ENCODE data around the gene LINGO4. TPM values are rescaled to one million over a fixed set of nuclear protein-coding genes. Genes with fewer than 3 reads are reported as not detected.

LINGO4 gene
- total RNA-seq, 1 experiment from 2014 or later: not detected

DNA sequence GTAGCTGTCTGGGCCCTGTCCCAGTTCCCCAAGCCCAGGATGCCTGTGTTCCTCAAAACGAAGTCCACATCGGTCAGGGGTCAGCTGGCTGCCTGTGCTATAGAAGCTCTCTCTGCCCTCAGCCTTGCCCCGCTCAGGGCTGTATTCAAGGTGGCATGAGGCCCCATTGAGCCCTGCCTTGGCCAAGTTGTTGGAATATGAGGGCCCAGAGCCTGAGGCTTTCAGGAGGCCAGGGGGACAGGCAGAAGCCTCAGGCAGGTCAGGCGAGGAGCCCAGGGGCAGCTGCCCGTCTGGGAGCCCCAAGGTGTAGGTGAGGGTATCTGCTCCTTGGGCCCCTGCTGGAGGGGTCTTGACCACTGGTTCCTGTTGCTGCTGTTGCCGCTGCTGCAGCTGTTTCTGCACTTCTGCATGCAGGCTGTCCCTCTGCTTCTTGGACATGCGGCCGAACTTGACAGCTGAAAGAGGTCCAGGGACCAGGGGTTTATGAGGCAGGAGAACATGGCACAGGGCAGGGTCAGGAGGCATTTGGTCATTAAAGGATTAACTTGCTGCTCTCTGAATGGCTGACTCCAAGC lies 9.8 kb upstream of the LINGO4 start:
- Mint-ChIP-seq H3K27me3 (ENCODE audit: insufficient read depth, unreplicated experiment) (peaks cover 5% of the 10 kb centered on the region), H3K4me1 (ENCODE audit: low read depth, unreplicated experiment) (peaks cover 3% of the 10 kb centered on the region), H3K4me3 (ENCODE audit: unreplicated experiment) (no peak overlapping the region), H3K27ac (ENCODE audit: unreplicated experiment) (no peak overlapping the region), H3K9me3 (ENCODE audit: unreplicated experiment) (no peaks in the 10 kb centered on the region), H3K36me3 (ENCODE audit: insufficient read depth, unreplicated experiment) (no peaks in the 10 kb centered on the region)
- H3K9me3 ChIP-seq: no peaks in the 10 kb centered on the region
- H3K4me3 ChIP-seq (ENCODE audit: low read depth, low read length): no peak overlapping the region
- no TSS peak for BruUV-seq (replicated peaks)
- no peak for DNase-seq
- ChIA-PET CTCF (interaction anchor here (0.9 kb wide), 1 partner anchor 22 kb away, joined by 3 read pairs; no protein-coding TSS in a partner anchor), POLR2A (no interaction called here)
- intact Hi-C loops (cut with micrococcal nuclease; ENCODE audit: unreplicated experiment): no loop called here
- H3K4me1 ChIP-seq: no peaks in the 10 kb centered on the region
- H3K27me3 ChIP-seq (replicated peaks; ENCODE audit: control insufficient read depth, insufficient read depth, low read length): no peaks in the 10 kb centered on the region; the same call in 1 of the 2 replicates
- TF ChIP-seq, protein P1, sequence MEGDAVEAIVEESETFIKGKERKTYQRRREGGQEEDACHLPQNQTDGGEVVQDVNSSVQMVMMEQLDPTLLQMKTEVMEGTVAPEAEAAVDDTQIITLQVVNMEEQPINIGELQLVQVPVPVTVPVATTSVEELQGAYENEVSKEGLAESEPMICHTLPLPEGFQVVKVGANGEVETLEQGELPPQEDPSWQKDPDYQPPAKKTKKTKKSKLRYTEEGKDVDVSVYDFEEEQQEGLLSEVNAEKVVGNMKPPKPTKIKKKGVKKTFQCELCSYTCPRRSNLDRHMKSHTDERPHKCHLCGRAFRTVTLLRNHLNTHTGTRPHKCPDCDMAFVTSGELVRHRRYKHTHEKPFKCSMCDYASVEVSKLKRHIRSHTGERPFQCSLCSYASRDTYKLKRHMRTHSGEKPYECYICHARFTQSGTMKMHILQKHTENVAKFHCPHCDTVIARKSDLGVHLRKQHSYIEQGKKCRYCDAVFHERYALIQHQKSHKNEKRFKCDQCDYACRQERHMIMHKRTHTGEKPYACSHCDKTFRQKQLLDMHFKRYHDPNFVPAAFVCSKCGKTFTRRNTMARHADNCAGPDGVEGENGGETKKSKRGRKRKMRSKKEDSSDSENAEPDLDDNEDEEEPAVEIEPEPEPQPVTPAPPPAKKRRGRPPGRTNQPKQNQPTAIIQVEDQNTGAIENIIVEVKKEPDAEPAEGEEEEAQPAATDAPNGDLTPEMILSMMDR (IDR thresholded peaks at IDR 0.05; ENCODE audit: insufficient read depth in 1 of 2, low read depth in 1 of 2, low read length in 1 of 2, severe bottlenecking in 1 of 2, unreplicated experiment in 1 of 2): no peak
- H3K36me3 ChIP-seq (ENCODE audit: control insufficient read depth, insufficient read depth, low read length): no peaks in the 10 kb centered on the region

DNA sequence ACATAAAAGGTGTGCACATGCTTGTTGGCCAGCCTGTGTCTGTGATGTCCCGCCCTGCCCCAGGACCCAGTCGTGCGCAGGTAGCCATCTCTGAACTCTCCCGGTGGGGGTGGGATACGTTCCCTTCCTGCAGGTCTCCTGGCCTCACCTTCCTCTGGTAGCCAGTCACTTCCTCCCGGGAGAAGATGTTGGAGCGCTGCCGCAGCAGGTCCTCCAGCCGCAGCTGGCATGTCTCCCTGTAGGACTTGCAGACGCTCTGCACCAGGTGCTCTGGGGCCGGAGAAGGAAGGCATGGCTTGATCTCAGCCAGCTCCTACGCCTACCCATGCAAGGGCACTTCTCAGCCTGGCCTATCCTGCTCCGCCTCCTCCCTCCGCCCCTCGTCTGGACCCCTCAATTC lies 9.2 kb upstream of the LINGO4 start:
- ChIA-PET CTCF (no interaction called here), POLR2A (no interaction called here)
- Mint-ChIP-seq H3K27ac (ENCODE audit: unreplicated experiment) (no peak overlapping the region), H3K4me1 (ENCODE audit: low read depth, unreplicated experiment) (peaks cover 9% of the 10 kb centered on the region), H3K9me3 (ENCODE audit: unreplicated experiment) (no peaks in the 10 kb centered on the region), H3K36me3 (ENCODE audit: insufficient read depth, unreplicated experiment) (no peaks in the 10 kb centered on the region), H3K27me3 (ENCODE audit: insufficient read depth, unreplicated experiment) (peaks cover 5% of the 10 kb centered on the region), H3K4me3 (ENCODE audit: unreplicated experiment) (no peak overlapping the region)
- Histone ChIP-seq H3K27me3 (replicated peaks; ENCODE audit: control insufficient read depth, insufficient read depth, low read length) (no peaks in the 10 kb centered on the region; the same call in 1 of the 2 replicates), H3K36me3 (ENCODE audit: control insufficient read depth, insufficient read depth, low read length) (no peaks in the 10 kb centered on the region), H3K4me3 (ENCODE audit: low read depth, low read length) (no peak overlapping the region), H3K9me3 (no peaks in the 10 kb centered on the region), H3K4me1 (no peaks in the 10 kb centered on the region)
- BruUV-seq (replicated peaks): no TSS peak
- TF ChIP-seq, protein P1 (IDR thresholded peaks at IDR 0.05; ENCODE audit: insufficient read depth in 1 of 2, low read depth in 1 of 2, low read length in 1 of 2, severe bottlenecking in 1 of 2, unreplicated experiment in 1 of 2): no peak
- DNase-seq: no peak
- intact Hi-C loops (cut with micrococcal nuclease; ENCODE audit: unreplicated experiment): no loop called here

DNA sequence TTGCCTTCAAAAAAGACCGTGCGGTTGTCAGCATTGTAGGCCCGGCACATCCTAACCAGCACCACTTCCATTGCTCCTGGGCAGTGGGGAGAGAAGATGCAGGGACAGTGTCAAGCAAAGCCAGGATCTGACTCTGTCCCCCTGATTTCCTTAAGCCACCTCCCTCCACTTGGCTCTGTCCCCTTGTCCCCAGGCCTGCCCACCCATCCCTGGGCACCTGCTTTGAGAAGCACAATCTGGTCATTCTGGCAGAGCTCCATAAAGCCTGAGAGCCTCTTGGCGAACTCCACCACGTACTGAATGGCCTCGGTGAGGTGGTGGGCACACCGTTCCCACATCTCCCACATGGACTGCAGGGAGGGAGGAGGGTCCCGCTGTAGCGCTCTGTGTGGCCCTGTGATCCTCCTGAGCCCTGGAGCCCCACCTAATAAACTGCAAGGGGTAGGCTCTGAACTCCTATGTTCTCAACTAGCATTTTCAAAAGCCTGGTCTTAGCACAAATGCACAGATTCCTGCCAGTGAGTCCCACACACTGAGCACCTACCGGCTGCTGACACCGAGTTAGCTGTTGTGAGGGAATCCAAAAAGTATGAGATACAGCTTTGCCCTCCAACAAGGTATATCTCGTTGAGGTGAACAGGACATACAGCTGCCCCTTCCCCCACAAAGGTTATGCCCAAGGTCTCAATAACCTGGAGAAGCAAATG lies 8.2 kb upstream of the LINGO4 start:
- Mint-ChIP-seq H3K4me1 (ENCODE audit: low read depth, unreplicated experiment) (peaks cover 10% of the 10 kb centered on the region), H3K4me3 (ENCODE audit: unreplicated experiment) (no peak overlapping the region), H3K9me3 (ENCODE audit: unreplicated experiment) (no peaks in the 10 kb centered on the region), H3K27ac (ENCODE audit: unreplicated experiment) (no peak overlapping the region), H3K36me3 (ENCODE audit: insufficient read depth, unreplicated experiment) (no peaks in the 10 kb centered on the region), H3K27me3 (ENCODE audit: insufficient read depth, unreplicated experiment) (peaks cover 5% of the 10 kb centered on the region)
- H3K27me3 ChIP-seq (replicated peaks; ENCODE audit: control insufficient read depth, insufficient read depth, low read length): no peaks in the 10 kb centered on the region; the same call in 1 of the 2 replicates
- no peaks in the 10 kb centered on the region for H3K9me3 ChIP-seq
- H3K4me1 ChIP-seq: no peaks in the 10 kb centered on the region
- intact Hi-C loops (cut with micrococcal nuclease; ENCODE audit: unreplicated experiment): no loop called here
- no peak for DNase-seq
- BruUV-seq (replicated peaks): no TSS peak
- no peak overlapping the region for H3K4me3 ChIP-seq (ENCODE audit: low read depth, low read length)
- ChIA-PET CTCF (no interaction called here), POLR2A (no interaction called here)
- TF ChIP-seq, protein P1 (IDR thresholded peaks at IDR 0.05; ENCODE audit: insufficient read depth in 1 of 2, low read depth in 1 of 2, low read length in 1 of 2, severe bottlenecking in 1 of 2, unreplicated experiment in 1 of 2): no peak
- no peaks in the 10 kb centered on the region for H3K36me3 ChIP-seq (ENCODE audit: control insufficient read depth, insufficient read depth, low read length)
